ENCODE results near the gene RPS6KC1.

GRCh38 chr1:213183036-213183672 lies 132.1 kb downstream of the RPS6KC1 start:
- no peak for TF ChIP-seq CTCF (conservative IDR thresholded peaks at IDR 0.05 in 1 of 2, IDR thresholded peaks at IDR 0.05 in 1 of 2; ENCODE audit: extremely low read depth in 1 of 2, insufficient read depth in 1 of 2, low read depth in 1 of 2, low read length in 2 of 2)
- no peak for TF ChIP-seq EZH2 (IDR thresholded peaks at IDR 0.05; ENCODE audit: borderline replicate concordance, low read length)

Data from mammary epithelial cell (primary cell).